ENCODE data around the gene HDAC6. TPM values are rescaled to one million over a fixed set of nuclear protein-coding genes. Genes with fewer than 3 reads are reported as not detected.

Gene HDAC6
- total and polyA plus RNA-seq, 5 donors from 2014 or later = 12.6 to 86.6 (median 18.5) TPM

DNA sequence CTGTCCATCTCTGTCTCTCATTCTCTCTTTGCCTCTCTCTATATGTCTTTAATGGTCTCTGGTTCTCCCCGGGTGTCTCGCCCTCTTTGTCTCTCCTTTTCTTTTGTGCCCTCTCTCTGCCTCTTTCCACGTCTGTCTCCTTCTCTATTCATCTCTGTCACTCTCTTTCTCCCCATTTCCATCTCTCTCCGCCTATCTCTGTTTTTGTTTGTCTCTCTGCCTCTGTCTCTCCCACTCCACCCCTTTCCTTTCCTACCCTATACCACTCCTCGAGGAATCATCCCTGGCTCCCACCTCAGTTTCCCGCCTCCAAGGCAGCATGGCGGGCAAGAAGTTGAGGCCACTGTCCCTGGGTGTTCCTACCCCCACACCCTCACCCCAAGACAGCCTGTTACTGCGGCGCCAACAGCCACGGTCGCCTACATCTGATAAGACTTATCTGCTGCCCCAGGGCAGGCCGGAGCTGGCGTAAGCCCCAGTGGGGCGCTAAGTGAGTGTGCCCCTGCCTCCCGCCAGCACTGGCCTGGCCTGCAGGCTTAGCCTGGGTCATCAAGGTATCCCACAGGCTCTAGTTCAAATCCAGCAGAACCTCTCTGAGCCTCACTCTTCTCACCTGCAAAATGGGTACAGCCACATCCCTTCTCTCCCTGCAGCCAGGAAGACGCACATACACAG lies 16.2 kb upstream of the HDAC6 start:
- no peak overlapping the region for H3K4me3 Mint-ChIP-seq
- no peaks in the 10 kb centered on the region for H3K36me3 Mint-ChIP-seq
- Histone ChIP-seq H3K27me3 (ENCODE audit: control insufficient read depth, insufficient read depth, low read length) (no peaks in the 10 kb centered on the region), H3K4me3 (ENCODE audit: low read depth, low read length) (no peak overlapping the region), H3K27ac (ENCODE audit: insufficient read depth, low read length, poor library complexity, severe bottlenecking) (no peak overlapping the region), H3K9me3 (ENCODE audit: control insufficient read depth in 2 of 2, low read length in 2 of 2) (no peaks in the 10 kb centered on the region), H3K4me1 (ENCODE audit: control insufficient read depth, insufficient read depth, low read length, poor library complexity, severe bottlenecking) (peaks cover 4% of the 10 kb centered on the region), H3K36me3 (ENCODE audit: control insufficient read depth, insufficient read depth, low read length) (no peaks in the 10 kb centered on the region)
- H3K27me3 Mint-ChIP-seq = no peaks in the 10 kb centered on the region
- peak overlapping the region in 1 of 3 donors; percentile 76 for H3K27ac Mint-ChIP-seq
- H3K4me1 Mint-ChIP-seq = peaks cover 0 to 14% (median under 1%) of the 10 kb centered on the region in 4 donors
- DNase-seq = no peak
- no peak for ATAC-seq (ENCODE audit: low read depth in 2 of 2)
- H3K9me3 Mint-ChIP-seq = peaks cover 0 to 2% (median 0%) of the 10 kb centered on the region in 7 donors

DNA sequence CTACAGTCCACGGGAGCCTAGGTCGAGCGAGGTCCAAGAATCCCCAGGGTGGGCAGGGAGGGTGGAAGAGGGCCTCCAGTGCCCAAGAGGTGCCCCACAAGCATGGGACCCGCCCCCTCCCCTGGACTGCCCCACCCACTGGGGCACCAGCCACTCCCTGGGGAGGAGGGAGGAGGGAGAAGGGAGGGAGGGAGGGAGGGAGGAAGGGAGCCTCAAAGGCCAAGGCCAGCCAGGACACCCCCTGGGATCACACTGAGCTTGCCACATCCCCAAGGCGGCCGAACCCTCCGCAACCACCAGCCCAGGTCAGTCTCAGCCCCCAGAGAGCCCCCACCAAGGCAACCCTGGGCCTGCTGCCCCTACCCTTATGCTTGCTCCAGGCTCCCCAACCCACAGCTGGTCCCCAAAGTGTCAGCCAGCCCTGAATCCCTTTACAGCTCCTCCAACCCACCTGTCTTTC lies 15.5 kb upstream of the HDAC6 start, which contains the start of gene GATA1:
Gene GATA1, plus strand, starts transcription at position 250 of the 460 bp plus-strand sequence. CDS start 4,520 bp downstream, outside the sequence.
- Histone ChIP-seq H3K4me3 (ENCODE audit: low read depth, low read length) (no peak within 1 kb of the TSS), H3K27me3 (ENCODE audit: control insufficient read depth, insufficient read depth, low read length) (no peaks in the 10 kb centered on the region), H3K27ac (ENCODE audit: insufficient read depth, low read length, poor library complexity, severe bottlenecking) (no peak within 1 kb of the TSS), H3K4me1 (ENCODE audit: control insufficient read depth, insufficient read depth, low read length, poor library complexity, severe bottlenecking) (peaks cover 4% of the 10 kb centered on the region), H3K9me3 (ENCODE audit: control insufficient read depth in 2 of 2, low read length in 2 of 2) (no peaks in the 10 kb centered on the region), H3K36me3 (ENCODE audit: control insufficient read depth, insufficient read depth, low read length) (no peaks in the 10 kb centered on the region)
- Mint-ChIP-seq H3K9me3 (peaks cover 0 to 2% (median 0%) of the 10 kb centered on the region in 7 donors), H3K27me3 (no peaks in the 10 kb centered on the region), H3K27ac (peak within 1 kb of the TSS in 2 of 3 donors; percentile 76 to 83), H3K36me3 (no peaks in the 10 kb centered on the region), H3K4me3 (peak within 1 kb of the TSS in 1 of 4 donors; percentile 8), H3K4me1 (peaks cover 0 to 14% (median under 1%) of the 10 kb centered on the region in 4 donors)
- ATAC-seq (ENCODE audit: low read depth in 2 of 2) (no peak), DNase-seq (no peak)

DNA sequence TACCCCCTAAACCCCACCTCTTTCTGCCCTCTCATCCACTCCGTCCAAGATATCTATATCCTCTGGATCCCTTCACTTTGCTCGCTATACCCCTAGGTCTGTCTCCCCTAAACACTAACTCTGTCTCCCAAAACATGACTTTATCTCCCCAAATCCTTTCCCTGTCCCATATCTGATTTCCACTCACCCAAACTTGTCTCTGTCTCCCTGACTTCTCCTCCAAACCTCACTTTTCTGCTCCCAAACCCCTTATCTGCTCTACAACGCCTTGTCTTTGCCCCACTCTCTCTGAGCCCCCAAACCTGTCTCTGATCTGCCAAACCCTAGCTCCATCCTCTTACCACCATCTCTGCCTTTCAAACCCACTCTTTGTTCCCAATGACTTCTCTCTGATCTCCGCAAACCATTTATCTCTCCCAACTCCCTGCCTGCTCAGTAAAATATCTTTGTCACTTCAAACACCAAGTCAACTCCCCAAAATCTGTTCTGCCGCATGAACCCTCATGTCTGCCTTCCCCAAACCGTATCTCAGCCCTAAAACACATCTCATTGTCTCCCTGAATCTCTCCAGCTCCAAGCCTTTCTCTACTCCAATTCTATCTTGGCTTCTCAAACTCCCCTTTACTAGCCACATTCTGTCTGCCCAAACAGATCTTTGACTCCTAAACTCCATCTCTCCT lies 14.9 kb upstream of the HDAC6 start:
- H3K9me3 ChIP-seq (ENCODE audit: control insufficient read depth in 2 of 2, low read length in 2 of 2) = no peaks in the 10 kb centered on the region
- peaks cover 4% of the 10 kb centered on the region for H3K4me1 ChIP-seq (ENCODE audit: control insufficient read depth, insufficient read depth, low read length, poor library complexity, severe bottlenecking)
- DNase-seq (no peak), ATAC-seq (ENCODE audit: low read depth in 2 of 2) (no peak)
- H3K27ac ChIP-seq (ENCODE audit: insufficient read depth, low read length, poor library complexity, severe bottlenecking) = no peak overlapping the region
- no peaks in the 10 kb centered on the region for H3K27me3 ChIP-seq (ENCODE audit: control insufficient read depth, insufficient read depth, low read length)
- Mint-ChIP-seq H3K4me1 (peaks cover 0 to 14% (median under 1%) of the 10 kb centered on the region in 4 donors), H3K36me3 (no peaks in the 10 kb centered on the region), H3K27me3 (no peaks in the 10 kb centered on the region), H3K9me3 (peaks cover 0 to 2% (median 0%) of the 10 kb centered on the region in 7 donors), H3K4me3 (peak overlapping the region in 1 of 4 donors; percentile 8), H3K27ac (no peak overlapping the region)
- no peak overlapping the region for H3K4me3 ChIP-seq (ENCODE audit: low read depth, low read length)
- no peaks in the 10 kb centered on the region for H3K36me3 ChIP-seq (ENCODE audit: control insufficient read depth, insufficient read depth, low read length)

DNA sequence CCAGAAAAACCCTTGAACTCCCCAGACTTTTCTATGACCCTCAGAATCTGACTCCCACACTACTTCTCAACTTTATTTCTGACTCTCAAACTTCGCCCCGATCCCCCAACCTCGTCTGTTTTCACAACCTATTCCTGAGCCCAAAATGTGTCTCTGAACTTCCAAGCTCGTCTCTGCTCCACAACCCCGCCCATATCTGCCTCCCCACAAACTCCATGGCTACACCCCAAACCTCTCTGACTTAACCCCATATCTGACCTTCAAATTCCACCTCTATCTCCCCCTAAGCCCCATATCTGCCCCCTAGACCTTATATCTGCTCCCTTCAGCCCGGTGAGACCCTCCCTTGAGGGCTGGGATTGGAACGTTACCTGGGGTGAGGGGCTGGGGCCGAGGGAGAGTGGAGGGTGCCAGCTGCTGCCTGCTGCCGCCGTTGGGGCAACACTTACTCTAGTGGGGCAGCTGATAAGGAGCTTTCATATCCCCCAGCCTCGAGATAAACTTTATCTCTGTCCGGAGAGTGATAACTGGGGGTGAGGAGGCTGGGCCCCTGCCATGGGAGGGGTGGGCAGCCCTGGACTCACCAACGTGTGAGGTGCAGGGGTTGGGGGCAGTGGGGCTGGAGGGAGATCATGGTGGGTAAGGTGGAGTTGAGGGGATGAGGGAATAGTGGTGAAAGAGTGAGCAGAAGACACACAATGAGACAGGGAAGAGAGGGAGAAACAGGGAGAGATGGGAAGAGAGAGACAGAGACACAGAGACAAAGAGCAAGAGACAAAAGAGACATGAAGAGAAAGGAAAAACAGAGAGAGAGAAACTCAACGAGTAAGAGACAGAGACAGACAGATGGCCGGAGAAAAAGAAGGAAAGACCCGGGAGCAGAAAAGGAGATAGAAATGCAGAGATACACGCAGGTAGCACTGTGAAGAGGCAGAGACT lies 14.1 kb upstream of the HDAC6 start:
- Mint-ChIP-seq H3K27ac (peak overlapping the region in 1 of 3 donors; percentile 83), H3K36me3 (no peaks in the 10 kb centered on the region), H3K4me3 (no peak overlapping the region), H3K27me3 (no peaks in the 10 kb centered on the region), H3K9me3 (peaks cover 0 to 2% (median 0%) of the 10 kb centered on the region in 7 donors), H3K4me1 (peaks cover 0 to 14% (median under 1%) of the 10 kb centered on the region in 4 donors)
- DNase-seq (no peak), ATAC-seq (ENCODE audit: low read depth in 2 of 2) (no peak)
- peaks cover 4% of the 10 kb centered on the region for H3K4me1 ChIP-seq (ENCODE audit: control insufficient read depth, insufficient read depth, low read length, poor library complexity, severe bottlenecking)
- H3K9me3 ChIP-seq (ENCODE audit: control insufficient read depth in 2 of 2, low read length in 2 of 2) = no peaks in the 10 kb centered on the region
- no peak overlapping the region for H3K4me3 ChIP-seq (ENCODE audit: low read depth, low read length)
- H3K27ac ChIP-seq (ENCODE audit: insufficient read depth, low read length, poor library complexity, severe bottlenecking) = no peak overlapping the region
- H3K36me3 ChIP-seq (ENCODE audit: control insufficient read depth, insufficient read depth, low read length) = no peaks in the 10 kb centered on the region
- no peaks in the 10 kb centered on the region for H3K27me3 ChIP-seq (ENCODE audit: control insufficient read depth, insufficient read depth, low read length)

DNA sequence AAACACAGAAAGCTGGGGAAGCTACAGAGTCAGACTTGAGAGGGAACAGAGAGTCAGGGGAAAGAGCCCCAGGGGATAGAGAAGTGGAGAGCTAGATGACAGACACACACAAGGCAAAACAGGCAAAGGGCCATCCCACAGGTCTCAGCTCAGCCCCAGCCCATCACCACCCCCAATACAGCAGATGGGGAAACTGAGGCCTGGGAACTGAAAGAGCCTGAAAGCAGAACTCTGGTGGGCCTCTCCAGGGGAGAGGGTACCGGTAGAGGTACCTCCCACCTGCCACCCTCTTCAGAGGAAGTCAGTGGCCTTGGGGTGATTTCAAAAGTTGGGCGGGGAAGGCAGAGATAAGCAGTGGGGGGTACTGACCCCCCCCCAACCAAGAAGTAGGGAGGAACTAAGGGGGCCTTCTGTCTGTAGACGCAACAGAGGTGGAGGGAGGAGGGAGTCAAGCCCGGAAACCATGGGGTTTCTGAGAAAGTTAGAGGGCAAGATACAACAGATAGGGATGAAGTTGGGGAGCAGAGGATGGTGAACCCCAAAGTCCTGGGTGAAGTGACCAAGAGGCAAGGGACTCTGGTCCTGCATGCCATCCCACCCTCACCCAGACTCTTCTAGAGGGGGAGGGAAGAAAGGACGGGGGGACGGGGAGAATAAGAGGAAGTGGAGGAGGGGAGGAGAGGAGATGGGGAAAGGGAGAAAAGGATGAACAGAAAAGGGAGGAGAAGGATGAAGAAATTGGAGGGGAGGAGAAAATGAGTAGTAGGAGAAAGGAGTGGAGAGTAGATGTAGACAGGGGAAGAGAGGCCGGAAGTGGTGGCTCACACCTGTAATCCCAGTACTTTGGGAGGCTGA lies 12.3 kb upstream of the HDAC6 start:
- Mint-ChIP-seq H3K4me3 (peak overlapping the region in 1 of 4 donors; percentile 17), H3K36me3 (peaks cover 3% of the 10 kb centered on the region), H3K9me3 (peaks cover 0 to 2% (median 0%) of the 10 kb centered on the region in 7 donors), H3K27ac (peak overlapping the region in 1 of 3 donors; percentile 68), H3K4me1 (peaks cover 0 to 14% (median under 1%) of the 10 kb centered on the region in 4 donors), H3K27me3 (no peaks in the 10 kb centered on the region)
- no peak for ATAC-seq (ENCODE audit: low read depth in 2 of 2)
- H3K27me3 ChIP-seq (ENCODE audit: control insufficient read depth, insufficient read depth, low read length) = no peaks in the 10 kb centered on the region
- no peak overlapping the region for H3K4me3 ChIP-seq (ENCODE audit: low read depth, low read length)
- H3K9me3 ChIP-seq (ENCODE audit: control insufficient read depth in 2 of 2, low read length in 2 of 2) = no peaks in the 10 kb centered on the region
- DNase-seq = peak in 1 of 3 donors; percentile 18
- no peaks in the 10 kb centered on the region for H3K36me3 ChIP-seq (ENCODE audit: control insufficient read depth, insufficient read depth, low read length)
- H3K27ac ChIP-seq (ENCODE audit: insufficient read depth, low read length, poor library complexity, severe bottlenecking) = no peak overlapping the region
- peaks cover 4% of the 10 kb centered on the region for H3K4me1 ChIP-seq (ENCODE audit: control insufficient read depth, insufficient read depth, low read length, poor library complexity, severe bottlenecking)

DNA sequence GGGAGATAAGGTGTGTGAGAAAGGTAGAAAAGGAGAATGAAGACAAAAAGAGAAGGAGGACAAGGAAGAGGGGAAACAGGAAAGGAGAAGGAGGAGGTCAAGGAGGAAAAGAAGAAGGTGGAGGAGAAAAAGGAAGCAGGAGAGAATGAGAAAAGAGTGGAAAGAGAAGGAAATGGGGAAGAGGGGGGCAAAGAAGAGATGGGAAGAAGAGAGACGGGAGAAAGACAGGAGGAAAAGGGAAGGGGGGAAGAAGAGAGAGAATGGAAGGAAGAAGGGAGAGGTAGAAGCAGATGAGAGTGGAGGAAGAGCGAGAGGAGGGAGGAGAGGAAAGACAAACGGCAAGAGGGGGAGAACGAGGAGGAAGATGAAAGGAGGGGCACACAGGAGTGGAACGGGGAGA lies 11.4 kb upstream of the HDAC6 start:
- peaks cover 0 to 14% (median under 1%) of the 10 kb centered on the region in 4 donors for H3K4me1 Mint-ChIP-seq
- Histone ChIP-seq H3K36me3 (ENCODE audit: control insufficient read depth, insufficient read depth, low read length) (no peaks in the 10 kb centered on the region), H3K4me3 (ENCODE audit: low read depth, low read length) (no peak overlapping the region), H3K4me1 (ENCODE audit: control insufficient read depth, insufficient read depth, low read length, poor library complexity, severe bottlenecking) (peaks cover 4% of the 10 kb centered on the region), H3K9me3 (ENCODE audit: control insufficient read depth in 2 of 2, low read length in 2 of 2) (no peaks in the 10 kb centered on the region), H3K27me3 (ENCODE audit: control insufficient read depth, insufficient read depth, low read length) (no peaks in the 10 kb centered on the region), H3K27ac (ENCODE audit: insufficient read depth, low read length, poor library complexity, severe bottlenecking) (no peak overlapping the region)
- DNase-seq (no peak), ATAC-seq (ENCODE audit: low read depth in 2 of 2) (no peak)
- no peak overlapping the region for H3K4me3 Mint-ChIP-seq
- peaks cover 0 to 2% (median 0%) of the 10 kb centered on the region in 7 donors for H3K9me3 Mint-ChIP-seq
- H3K27ac Mint-ChIP-seq = no peak overlapping the region
- H3K36me3 Mint-ChIP-seq = peaks cover 3% of the 10 kb centered on the region
- no peaks in the 10 kb centered on the region for H3K27me3 Mint-ChIP-seq
